HG02759 (cell line): ENCODE results near the gene DGKG.

ENCODE experiments used
- ATAC-seq: cut with Tn5 transposase; IDR thresholded peaks from one replicate; pipeline ENCODE4 v1.9.1; 2021; ENCODE audit warnings: mild to moderate bottlenecking, moderate library complexity; ENCODE audit not compliant: unreplicated experiment

Gene DGKG

DNA sequence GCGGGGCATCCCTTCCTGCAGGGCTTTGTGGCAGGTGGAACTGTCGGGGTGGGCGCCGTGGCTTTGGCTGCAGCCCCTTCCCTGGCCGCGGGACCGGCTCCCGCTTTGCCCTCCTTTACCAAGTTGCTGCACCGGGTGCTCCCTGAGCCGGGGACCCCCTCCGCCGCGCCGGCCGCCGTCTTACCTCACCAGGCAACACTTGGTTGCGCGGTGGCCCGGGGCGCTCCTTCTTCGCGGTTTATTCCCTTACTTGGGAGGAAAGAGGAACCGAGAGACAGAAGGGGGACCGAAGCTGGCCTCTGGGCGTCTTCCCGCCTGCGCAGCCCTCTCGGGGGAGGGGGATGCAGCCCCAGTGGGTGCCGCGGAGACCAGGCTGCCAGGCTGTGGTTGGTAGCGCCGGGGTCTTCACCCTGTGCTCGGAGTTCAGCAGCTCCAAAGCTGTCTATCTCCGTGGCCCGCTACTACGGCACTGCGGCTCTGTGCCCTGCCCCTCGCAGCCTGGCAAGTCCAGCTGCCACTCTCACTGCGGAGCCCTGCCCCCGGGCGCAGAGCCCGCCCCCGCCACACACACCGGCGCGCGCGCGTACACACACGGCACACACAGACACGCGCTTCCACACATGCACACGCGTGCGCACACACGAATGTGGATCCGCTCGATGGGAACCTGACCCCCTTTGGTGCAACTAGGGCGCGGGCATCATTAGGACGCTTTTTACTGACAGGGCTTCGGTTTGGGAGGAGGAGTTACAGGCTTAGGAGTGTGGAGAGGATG lies at the start of gene DGKG:
TSS of gene DGKG (minus strand) at position 473 of the 775 bp plus-strand sequence. CDS start 41,775 bp downstream, outside the sequence.
- ATAC-seq, result peak; percentile 67

DNA sequence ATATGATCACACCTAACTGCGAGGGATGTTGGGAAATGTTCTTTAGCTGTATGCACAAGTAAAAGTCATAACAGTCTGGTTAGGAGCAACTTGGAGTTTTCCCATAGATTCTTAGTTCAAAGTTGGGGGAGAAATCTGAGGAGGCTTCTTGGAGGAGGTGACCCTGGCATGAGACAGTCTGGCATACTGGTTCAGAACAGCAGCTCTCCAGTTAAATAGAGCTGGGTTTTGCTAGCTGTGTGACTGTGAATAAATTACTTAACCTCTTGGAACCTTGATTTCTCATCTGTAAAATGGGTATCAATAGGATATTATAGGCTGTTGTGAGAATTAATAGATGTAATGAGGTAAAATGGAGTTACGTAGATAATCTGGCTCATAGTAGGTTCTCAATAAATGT lies 49.1 kb upstream of the DGKG start:
- no peak for ATAC-seq

DNA sequence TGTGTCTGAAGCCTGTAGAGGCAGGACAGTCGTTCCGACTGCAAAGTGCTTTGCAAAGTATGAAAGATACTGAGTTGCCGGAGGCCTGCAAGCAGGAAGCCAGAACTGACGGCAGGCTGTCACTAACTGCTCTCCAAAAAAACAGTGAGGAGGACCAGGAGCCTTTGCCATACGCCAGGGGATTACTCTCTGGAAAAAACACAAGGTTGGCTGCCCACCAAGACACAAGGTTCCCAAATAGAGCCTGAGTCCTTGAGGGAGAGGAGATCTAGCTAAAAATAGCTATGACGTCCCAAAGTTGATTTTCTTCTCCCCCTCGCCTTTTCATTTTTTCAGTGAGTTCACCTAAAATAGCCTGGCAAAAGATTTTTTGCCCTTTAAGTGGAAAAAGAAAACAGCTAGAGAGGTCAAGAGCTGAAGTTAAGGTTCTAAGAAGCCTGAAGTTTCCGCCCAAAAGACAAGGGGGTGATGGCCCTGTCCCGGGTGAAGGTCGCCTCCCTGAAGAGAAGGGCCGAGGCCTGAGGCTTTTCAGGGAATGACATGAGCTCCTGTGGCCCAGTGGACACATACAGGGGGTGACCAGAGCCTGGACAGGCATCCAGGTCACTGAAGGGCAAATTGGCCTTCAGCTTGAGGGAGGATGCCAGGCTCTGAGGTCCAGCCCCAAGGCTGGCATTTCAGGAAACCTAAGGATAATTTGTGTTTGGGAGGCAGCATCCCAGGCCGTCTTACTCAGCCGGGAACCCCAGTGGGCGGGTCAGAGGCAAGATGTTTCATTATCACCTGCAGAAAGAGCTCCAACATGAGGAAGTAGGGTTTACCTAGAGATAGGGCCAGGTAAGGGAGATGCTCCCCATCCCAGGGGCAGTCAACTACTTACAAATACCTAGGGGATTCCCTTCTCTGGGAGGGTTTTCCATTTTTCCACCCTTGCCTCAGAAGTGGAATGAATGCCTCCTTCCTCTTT lies 44.9 kb upstream of the DGKG start:
- no peak for ATAC-seq

DNA sequence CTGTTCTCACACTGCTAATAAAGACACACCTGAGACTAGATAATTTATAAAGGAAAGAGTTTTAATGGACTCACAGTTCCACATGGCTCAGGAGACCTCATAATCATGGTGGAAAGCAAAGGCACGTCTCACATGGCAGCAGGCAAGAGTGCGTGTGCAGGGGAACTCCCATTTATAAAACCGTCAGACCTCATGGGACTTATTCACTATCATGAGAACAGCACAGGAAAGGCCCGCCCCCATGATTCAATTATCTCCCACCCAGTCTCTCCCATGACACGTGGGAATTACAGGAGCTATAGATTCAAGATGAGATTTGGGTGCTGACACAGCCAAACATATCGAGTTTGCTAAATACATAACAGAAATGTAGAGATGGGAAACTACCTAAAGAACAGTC lies 39.5 kb upstream of the DGKG start:
- ATAC-seq, result no peak

DNA sequence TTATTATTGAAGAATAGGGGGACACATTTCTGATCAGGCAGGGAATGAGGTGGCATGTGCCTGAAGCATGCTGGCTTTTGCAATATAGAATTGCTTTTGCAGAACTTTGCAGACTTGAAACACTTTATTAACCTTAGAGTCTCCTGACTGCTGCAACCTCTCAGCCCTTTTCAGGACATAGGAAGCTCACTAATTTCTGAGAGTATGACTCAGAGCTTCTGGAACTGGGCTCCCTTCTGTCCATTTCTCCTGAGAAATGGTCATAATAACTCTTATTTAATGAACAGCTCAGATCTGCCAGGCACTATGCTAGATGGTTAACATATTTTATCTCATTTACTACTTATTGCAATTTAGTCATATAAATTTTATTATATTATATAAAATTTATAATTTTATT lies 38.6 kb upstream of the DGKG start:
- ATAC-seq, result no peak

DNA sequence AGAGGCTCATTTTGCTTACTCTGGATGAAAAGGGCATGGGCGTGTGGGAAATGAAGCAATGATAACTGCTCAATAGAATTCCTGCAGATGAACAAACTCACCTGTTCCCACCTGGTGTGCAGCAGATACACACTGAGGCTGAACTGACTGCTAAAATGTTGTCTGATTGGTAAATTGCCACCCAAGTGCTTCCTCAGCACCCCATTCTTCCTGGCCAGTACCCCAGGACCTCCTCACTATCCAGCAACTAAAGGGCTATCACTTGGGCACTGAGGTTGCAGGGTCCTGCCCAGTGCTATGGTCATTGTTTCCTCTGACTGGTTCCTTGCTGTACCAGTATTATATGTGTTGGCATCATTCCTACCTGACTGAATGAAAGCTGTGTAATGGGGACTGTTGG lies 38.0 kb upstream of the DGKG start:
- ATAC-seq, result no peak

DNA sequence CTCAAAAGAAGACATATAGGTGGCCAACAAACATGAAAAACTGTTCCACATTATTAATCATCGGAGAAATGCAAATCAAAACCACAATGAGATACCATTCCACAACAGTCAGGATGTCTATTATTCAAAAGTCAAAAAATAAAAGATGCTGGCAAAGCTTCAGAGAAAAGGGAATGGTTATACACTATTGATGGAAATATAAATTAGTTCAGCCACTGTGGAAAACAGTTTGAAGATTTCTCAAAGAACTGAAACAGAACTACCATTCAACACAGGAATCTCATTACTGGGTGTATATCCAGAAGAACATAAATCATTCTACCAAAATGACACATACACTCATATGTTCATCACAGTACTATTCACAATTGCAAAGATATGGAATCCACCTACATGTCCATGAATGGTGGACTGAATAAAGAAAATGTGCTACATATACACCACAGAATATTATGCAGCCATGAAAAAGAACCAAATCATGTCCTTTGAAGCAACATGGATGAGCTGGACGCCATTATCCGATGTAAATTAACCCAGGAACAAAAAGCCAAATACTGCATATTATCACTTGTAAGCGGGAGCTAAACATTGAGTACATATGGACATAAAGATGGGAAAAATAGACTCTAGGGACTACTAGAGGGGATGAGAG lies 32.7 kb upstream of the DGKG start:
- ATAC-seq, result no peak

DNA sequence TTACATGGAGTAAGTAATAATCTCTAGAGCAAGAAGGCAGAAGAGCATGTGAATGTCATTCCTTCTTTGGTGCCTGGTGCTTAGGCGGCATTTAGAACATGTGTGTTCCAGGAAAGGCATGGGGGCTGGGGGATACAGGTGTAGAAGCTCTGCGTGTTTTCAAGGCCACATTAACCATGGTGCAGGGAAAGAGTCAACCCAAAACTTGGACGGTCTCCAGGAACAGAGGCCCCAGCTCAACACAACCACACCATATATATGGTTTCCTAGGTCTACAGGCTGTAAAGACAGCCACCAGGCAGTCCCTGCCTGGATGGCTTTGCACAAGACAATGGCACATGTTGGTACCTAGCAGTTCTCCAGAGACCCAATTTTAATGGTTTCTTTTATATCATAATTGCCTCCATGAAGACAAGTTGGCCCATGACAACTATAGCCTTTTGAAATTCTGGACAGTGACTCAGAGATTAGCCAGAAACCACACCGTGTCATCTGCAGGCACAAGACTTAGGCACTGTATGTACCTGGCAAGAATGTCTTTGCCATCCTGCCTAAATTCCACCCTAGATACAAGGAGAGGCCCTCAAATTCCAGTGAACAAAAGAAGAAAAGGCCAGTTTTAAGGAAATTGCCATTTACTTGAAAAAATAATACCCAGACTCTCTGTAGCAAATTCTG lies 25.0 kb upstream of the DGKG start:
- ATAC-seq, result no peak

DNA sequence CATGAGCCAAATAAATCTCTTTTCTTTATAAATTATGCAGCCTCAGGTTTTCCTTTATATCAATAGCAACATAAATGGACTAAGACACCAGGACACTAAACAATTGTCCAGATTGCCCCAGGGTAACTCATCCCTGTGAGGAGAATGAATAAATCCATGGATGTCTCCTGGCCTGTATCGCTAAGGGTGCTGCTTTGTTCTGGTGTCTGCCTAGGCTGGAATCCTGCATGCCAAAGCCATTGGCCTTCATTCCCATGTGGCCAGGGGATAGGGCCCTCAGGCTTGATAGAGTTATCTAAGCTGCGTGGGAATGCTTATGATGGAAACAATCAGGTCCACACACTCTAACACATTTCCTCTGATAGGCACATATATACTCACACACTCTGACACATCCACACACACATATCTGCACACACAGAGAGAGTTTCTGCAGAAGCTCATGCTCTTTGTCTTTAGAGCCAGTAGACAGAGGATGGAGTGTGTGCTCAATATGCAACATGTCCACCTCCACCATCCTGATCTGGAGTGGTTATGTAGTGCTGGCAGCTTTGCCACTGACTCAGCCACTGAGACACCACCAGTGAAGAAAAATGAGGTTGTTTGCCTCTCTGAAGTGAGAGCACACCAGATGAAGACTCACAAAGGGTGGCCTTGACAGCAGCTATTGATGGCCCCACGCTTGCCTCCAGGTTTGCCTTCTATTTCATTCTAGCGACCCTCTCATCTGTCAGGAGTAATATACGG lies 24.0 kb upstream of the DGKG start:
- ATAC-seq, result no peak

DNA sequence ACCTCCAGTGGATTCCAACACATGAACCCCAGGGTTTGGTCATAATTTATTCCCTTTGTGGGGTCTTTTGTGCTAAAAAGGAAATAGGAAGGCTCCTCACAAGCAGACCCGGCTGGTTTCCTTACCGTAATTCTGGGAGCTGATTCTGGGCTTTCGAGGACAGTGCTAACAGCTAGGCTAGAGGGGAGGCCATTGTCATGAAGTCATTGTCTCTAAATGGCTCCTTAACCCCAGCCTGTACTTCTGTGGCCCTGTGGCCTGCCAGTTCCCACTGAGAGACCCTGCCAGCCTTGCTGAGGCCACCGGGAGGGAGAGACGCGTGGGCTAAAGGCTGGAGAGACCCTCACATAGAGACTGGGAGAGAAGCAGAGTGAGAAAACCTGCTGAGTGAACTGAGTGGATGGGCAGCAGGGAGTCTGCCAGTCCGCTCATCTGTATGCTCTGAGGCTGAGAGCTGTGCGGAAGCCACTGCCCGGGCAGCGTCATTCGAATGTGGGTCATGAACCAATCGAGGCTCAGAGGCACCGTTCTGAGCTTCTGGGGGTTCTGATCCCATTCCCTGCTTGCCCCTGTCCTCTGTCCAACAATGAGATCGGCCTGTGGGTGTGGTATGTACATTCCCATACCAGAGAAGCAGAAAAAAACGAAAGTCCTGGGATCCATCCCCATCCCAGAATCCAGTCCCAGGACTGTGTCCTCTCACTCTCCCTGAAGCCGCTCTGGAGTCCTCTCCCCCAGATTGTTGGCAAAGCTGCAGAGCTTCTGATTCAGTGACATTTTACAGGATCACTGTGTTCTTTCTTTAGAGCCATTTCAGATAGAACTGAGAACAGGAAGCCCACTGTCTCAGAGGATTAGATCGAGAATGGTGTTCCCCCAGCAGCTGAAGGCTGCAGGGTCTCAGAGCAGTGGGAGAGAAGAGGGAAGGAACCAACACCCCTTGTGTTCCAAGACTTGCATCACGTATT lies 21.3 kb upstream of the DGKG start:
- ATAC-seq, result no peak

DNA sequence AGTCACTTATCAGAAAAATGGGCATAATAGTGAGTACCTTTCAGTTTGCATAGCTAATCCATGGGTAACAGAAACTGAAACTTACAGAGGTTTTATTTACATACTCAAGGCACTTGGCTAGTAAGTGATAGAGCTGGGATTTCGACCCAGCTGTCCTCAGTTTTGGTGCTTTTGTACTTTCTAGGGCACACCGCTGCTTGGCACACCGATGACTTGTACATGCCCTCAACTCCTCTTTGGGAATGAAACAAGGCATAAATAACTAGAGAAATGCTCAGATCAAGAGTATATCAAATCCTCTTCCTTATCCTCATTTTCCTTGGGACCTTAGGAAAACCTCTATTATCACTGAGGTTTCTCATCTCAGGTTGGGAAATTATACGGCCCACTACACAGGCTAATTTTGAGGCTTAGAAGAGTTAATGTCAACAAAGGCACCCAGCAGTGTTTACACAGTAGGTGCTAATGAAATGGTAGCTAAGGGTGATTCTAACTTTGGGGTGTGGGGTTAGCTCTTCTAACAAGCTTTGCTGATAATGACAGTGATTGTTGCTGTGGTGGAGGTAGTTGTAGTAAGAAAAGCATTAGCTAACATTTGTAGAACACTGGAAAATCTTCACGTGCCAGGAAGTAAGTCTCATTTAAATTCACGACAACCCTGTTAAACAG lies 20.3 kb upstream of the DGKG start:
- no peak for ATAC-seq

DNA sequence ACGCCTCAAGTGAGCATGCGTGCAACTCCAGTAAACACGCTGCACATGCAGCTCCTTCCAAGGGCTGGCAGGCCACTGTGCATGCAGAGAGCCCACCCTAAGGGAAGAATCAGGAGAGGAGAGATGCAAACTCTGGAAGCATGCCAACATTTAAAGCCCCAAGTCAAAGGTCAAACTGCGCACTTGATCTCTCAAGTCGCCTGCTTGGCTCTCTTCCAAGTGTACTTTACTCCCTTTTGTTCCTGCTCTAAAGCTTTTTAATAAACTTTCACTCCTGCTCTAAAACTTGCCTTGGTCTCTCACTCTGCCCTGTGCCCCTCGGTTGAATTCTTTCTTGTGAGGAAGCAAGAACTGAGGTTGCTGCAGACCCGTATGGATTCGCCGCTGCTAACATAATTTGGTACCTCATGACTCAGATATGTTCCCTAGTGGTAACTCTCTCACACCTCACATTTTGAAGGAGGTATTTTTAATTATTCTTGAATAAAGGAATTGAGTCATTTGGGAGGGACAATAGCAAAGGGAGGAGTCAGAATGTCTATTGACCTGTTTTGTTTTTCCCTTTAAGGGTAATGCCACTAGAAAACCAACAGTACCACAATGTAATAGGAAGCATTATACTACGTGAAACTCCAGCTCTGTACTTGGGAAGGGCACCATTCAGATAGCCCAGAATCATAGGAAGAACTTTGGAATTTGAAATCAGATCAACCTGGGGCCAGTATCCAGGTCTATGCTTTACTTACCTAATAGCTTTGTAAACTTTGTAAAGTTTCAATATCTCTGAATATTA lies 19.6 kb upstream of the DGKG start:
- no peak for ATAC-seq

DNA sequence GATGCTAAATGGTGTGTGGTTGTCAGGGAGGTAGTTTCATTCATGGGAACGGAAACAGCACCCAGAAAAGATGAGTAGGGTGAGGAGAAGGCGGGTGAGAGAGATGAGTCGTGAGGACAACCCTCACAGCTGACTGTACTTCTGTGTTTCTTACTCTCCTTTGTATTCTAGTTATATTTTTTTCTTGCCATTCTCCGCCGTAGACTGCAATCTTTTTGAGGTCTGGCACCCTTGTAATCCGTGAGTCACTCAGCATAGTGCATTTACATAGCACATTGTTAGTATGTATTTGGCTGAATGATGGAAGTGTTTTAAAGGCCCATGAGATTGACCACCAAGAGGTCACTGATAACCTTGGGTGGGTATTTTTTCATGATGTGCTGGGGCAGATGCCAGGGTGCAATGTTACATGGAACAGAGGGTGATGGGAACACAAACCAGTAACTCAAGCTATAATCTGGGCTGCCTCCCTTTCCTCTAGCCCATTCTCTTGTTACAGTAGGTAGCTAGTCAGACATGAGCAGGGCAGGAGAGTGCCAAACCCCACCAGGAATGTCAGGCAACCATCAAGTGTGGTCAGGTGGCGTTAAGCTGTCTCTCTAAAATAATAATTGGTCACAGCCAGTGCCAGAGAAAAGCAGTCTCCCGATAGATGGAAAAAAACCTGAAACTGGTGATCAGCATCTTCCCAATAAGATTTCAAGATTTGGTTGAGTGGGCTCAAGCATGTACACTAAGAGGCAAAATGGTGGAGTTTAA lies 18.8 kb upstream of the DGKG start:
- no peak for ATAC-seq

DNA sequence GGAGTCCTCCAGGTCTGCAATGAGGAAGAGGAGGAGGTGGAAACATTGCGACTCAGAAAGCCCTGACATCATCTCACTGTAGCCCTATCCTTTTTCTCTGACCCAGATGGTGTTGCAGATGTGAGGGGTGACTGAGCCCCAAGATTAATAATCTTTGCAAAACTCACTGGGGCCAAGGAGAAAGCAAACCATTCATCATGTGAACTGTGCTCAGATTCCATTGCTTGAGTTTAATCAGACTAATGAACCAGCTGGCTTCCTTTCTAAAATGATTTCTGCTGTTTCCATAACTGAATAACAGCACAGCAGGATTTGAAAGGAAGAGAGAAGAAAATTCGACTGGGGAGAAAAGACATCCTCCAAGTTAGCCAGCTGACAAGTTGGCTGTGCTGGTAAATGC lies 13.4 kb upstream of the DGKG start:
- ATAC-seq, result no peak

DNA sequence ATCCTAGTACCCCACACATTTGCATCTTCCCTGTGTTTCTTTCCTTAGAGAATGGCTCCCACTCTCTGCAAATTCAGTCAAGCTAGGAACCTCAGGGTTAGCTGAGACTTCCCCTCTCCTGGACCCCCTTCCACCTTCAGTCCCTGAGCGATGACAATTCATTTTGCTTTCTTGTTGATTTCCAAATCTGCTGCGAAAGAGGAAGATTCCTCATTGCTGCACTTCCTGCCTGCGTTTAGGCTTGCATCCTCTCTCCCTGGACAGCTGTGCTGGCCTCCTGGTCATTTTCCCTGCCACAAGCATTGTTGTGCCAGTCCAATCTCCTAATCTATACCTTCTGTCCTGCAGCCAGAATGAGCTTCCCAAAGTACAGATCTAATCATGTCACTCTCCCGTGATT lies 12.3 kb upstream of the DGKG start:
- no peak for ATAC-seq

DNA sequence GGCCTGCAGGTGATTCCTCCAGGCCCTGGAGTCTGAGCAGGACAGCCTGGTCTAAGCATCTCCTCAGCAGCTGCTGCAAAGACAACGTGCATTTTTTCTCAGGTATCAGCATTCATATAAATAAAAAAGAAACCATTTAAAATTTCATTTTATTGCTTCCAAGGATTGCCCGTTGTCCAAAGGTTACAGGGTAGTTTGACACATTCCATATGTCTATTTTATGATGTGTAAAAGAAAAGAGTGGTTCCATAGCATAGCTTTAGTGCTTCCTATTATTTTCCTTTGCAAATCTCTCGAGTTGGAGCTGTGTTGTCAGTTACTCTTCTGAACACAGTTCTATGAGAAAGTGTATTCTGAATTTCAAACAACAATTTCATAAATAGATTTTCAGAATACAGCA lies 7.2 kb upstream of the DGKG start:
- ATAC-seq, result no peak

DNA sequence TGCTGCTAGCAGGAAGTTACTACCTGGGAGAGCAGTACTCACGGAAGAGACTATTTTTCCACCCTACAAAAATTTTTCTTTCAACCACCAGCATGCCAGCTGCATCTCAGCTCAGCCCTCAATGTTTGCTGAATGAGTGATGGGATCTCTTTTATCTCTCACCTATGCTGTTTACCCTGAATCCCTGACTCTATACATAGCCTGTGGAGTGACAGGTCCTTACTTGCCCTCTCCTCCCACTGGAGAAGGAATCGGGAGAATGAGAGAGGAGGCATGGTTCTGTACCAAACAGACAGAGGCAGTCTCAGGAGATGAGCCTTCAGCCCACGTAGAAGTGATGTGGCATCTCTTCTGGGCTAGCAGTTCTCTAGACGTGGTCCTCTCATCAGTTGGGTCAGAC lies 6.7 kb upstream of the DGKG start:
- no peak for ATAC-seq
